Activated CD4-positive, alpha-beta memory T cell treated with anti-CD3 and anti-CD28 coated beads, Interleukin-2, amount 10 ng/mL, durations not matched to agents 7 days and 5 days (primary cell): ENCODE measurements around the gene SERPIND1. TPM values are rescaled to one million over a fixed set of nuclear protein-coding genes. Genes with fewer than 3 reads are reported as not detected.

Experiments
- CTCF ChIA-PET: fragments of 350-600 bp; sonication (Branson Sonifier 250); formaldehyde crosslinking; loops from one replicate; lab custom pipeline; 2021; ENCODE audit warnings: antibody characterized with exemption, inconsistent platforms; lab: Charles Lee
- POLR2A ChIA-PET: fragments of 350-600 bp; sonication (Branson Sonifier 250); formaldehyde crosslinking; loops from one replicate; lab custom pipeline; 2021; ENCODE audit warnings: antibody characterized with exemption; lab: Charles Lee
- DNase-seq: peaks from one replicate; pipeline ENCODE4 v3.0.0-alpha.2; 2020
- H3K27ac Mint-ChIP-seq: one replicate; pipeline ENCODE4 v1.8.0; 2021; ENCODE audit warnings: mild to moderate bottlenecking, mixed read lengths
- H3K27me3 Mint-ChIP-seq: one replicate; pipeline ENCODE4 v1.8.0; 2021; ENCODE audit warnings: mixed read lengths
- H3K36me3 Mint-ChIP-seq: one replicate; pipeline ENCODE4 v1.8.0; 2021; ENCODE audit warnings: low read depth, mixed read lengths
- H3K4me1 Mint-ChIP-seq: one replicate; pipeline ENCODE4 v1.8.0; 2021; ENCODE audit warnings: mixed read lengths
- H3K4me3 Mint-ChIP-seq: one replicate; pipeline ENCODE4 v1.8.0; 2021; ENCODE audit warnings: mild to moderate bottlenecking, mixed read lengths
- H3K9me3 Mint-ChIP-seq: one replicate; pipeline ENCODE4 v1.8.0; 2021; ENCODE audit warnings: mixed read lengths
- total RNA-seq, 2 experiments: library from RNA; stranded (reverse); gene quantifications; one replicate each; pipeline ENCODE4 v1.2.3, GENCODE V29; 2021

SERPIND1 gene
- total RNA-seq, 2 experiments from 2014 or later, result not detected

GRCh38 chr22:20741008-20741633 is 32.8 kb upstream of the SERPIND1 start:
- no peak overlapping the region for H3K27ac Mint-ChIP-seq
- H3K4me1 Mint-ChIP-seq, result peaks cover 7% of the 10 kb centered on the region
- DNase-seq, result no peak
- ChIA-PET CTCF (interaction anchor here (0.6 to 1.9 kb wide), 13 partner anchors 9 to 323 kb away, joined by 3 to 10 read pairs (median 3); no protein-coding TSS in a partner anchor), POLR2A (interaction anchor here (1.2 kb wide), 1 partner anchor 38 kb away, joined by 3 read pairs; no protein-coding TSS in a partner anchor)
- H3K27me3 Mint-ChIP-seq, result no peaks in the 10 kb centered on the region
- H3K36me3 Mint-ChIP-seq, result peaks cover 48% of the 10 kb centered on the region
- no peak overlapping the region for H3K4me3 Mint-ChIP-seq
- H3K9me3 Mint-ChIP-seq, result no peaks in the 10 kb centered on the region

GRCh38 chr22:20741634-20742581 is 32.0 kb upstream of the SERPIND1 start:
- no peaks in the 10 kb centered on the region for H3K27me3 Mint-ChIP-seq
- no peak overlapping the region for H3K27ac Mint-ChIP-seq
- H3K36me3 Mint-ChIP-seq, result peaks cover 44% of the 10 kb centered on the region
- CTCF ChIA-PET, result interaction anchor here (0.6 to 1.9 kb wide), 16 partner anchors 10 to 324 kb away, joined by 3 to 10 read pairs (median 3); no protein-coding TSS in a partner anchor
- H3K4me3 Mint-ChIP-seq, result no peak overlapping the region
- POLR2A ChIA-PET, result interaction anchor here (1.2 kb wide), 1 partner anchor 39 kb away, joined by 3 read pairs; no protein-coding TSS in a partner anchor
- peak; percentile 45 for DNase-seq
- H3K9me3 Mint-ChIP-seq, result no peaks in the 10 kb centered on the region
- H3K4me1 Mint-ChIP-seq, result peaks cover 7% of the 10 kb centered on the region

- H3K9me3 Mint-ChIP-seq, result no peaks in the 10 kb centered on the region
- H3K27ac Mint-ChIP-seq, result no peak overlapping the region
- POLR2A ChIA-PET, result no interaction called here
- H3K27me3 Mint-ChIP-seq, result no peaks in the 10 kb centered on the region
- H3K4me3 Mint-ChIP-seq, result no peak overlapping the region
- CTCF ChIA-PET, result interaction anchor here (0.9 to 1.9 kb wide), 8 partner anchors 10 to 140 kb away, joined by 3 to 8 read pairs (median 3); no protein-coding TSS in a partner anchor
- peaks cover 7% of the 10 kb centered on the region for H3K4me1 Mint-ChIP-seq
- peaks cover 44% of the 10 kb centered on the region for H3K36me3 Mint-ChIP-seq
- DNase-seq, result no peak
Observed at GRCh38 chr22:20742764-20743163, 31.1 kb upstream of the SERPIND1 start.

- peaks cover 35% of the 10 kb centered on the region for H3K36me3 Mint-ChIP-seq
- H3K4me1 Mint-ChIP-seq, result no peaks in the 10 kb centered on the region
- no peak for DNase-seq
- no peak overlapping the region for H3K4me3 Mint-ChIP-seq
- CTCF ChIA-PET, result no interaction called here
- no peaks in the 10 kb centered on the region for H3K27me3 Mint-ChIP-seq
- POLR2A ChIA-PET, result no interaction called here
- H3K27ac Mint-ChIP-seq, result no peak overlapping the region
- H3K9me3 Mint-ChIP-seq, result no peaks in the 10 kb centered on the region
Observed at GRCh38 chr22:20744456-20744855, 29.5 kb upstream of the SERPIND1 start.

- ChIA-PET CTCF (interaction anchor here (0.6 kb wide), 1 partner anchor 25 kb away, joined by 3 read pairs; no protein-coding TSS in a partner anchor), POLR2A (no interaction called here)
- no peak overlapping the region for H3K27ac Mint-ChIP-seq
- H3K27me3 Mint-ChIP-seq, result no peaks in the 10 kb centered on the region
- H3K4me3 Mint-ChIP-seq, result no peak overlapping the region
- DNase-seq, result no peak
- H3K9me3 Mint-ChIP-seq, result no peaks in the 10 kb centered on the region
- H3K4me1 Mint-ChIP-seq, result no peaks in the 10 kb centered on the region
- peaks cover 40% of the 10 kb centered on the region for H3K36me3 Mint-ChIP-seq
Observed at GRCh38 chr22:20745119-20745518, 28.8 kb upstream of the SERPIND1 start.

GRCh38 chr22:20746431-20747189 is 27.3 kb upstream of the SERPIND1 start:
- Mint-ChIP-seq H3K27me3 (no peaks in the 10 kb centered on the region), H3K36me3 (peaks cover 33% of the 10 kb centered on the region), H3K4me3 (no peak overlapping the region), H3K9me3 (no peaks in the 10 kb centered on the region), H3K27ac (no peak overlapping the region), H3K4me1 (no peaks in the 10 kb centered on the region)
- POLR2A ChIA-PET, result no interaction called here
- DNase-seq, result no peak
- CTCF ChIA-PET, result no interaction called here

- POLR2A ChIA-PET, result no interaction called here
- Mint-ChIP-seq H3K27ac (no peak overlapping the region), H3K4me3 (no peak overlapping the region), H3K9me3 (no peaks in the 10 kb centered on the region), H3K36me3 (peaks cover 26% of the 10 kb centered on the region), H3K4me1 (no peaks in the 10 kb centered on the region), H3K27me3 (no peaks in the 10 kb centered on the region)
- no peak for DNase-seq
- CTCF ChIA-PET, result no interaction called here
Observed at GRCh38 chr22:20747223-20747622, 26.7 kb upstream of the SERPIND1 start.

GRCh38 chr22:20748082-20748481 is 25.8 kb upstream of the SERPIND1 start:
- ChIA-PET CTCF (no interaction called here), POLR2A (no interaction called here)
- H3K27me3 Mint-ChIP-seq, result no peaks in the 10 kb centered on the region
- no peak for DNase-seq
- no peak overlapping the region for H3K4me3 Mint-ChIP-seq
- H3K9me3 Mint-ChIP-seq, result no peaks in the 10 kb centered on the region
- no peak overlapping the region for H3K27ac Mint-ChIP-seq
- H3K4me1 Mint-ChIP-seq, result no peaks in the 10 kb centered on the region
- peaks cover 22% of the 10 kb centered on the region for H3K36me3 Mint-ChIP-seq

- CTCF ChIA-PET, result no interaction called here
- POLR2A ChIA-PET, result no interaction called here
- DNase-seq, result no peak
- Mint-ChIP-seq H3K36me3 (peaks cover 23% of the 10 kb centered on the region), H3K27me3 (no peaks in the 10 kb centered on the region), H3K4me1 (no peaks in the 10 kb centered on the region), H3K27ac (no peak overlapping the region), H3K9me3 (no peaks in the 10 kb centered on the region), H3K4me3 (no peak overlapping the region)
Observed at GRCh38 chr22:20748731-20749428, 25.0 kb upstream of the SERPIND1 start.

- ChIA-PET POLR2A (no interaction called here), CTCF (no interaction called here)
- Mint-ChIP-seq H3K27me3 (no peaks in the 10 kb centered on the region), H3K36me3 (peaks cover 22% of the 10 kb centered on the region), H3K4me1 (no peaks in the 10 kb centered on the region), H3K9me3 (no peaks in the 10 kb centered on the region), H3K27ac (no peak overlapping the region), H3K4me3 (no peak overlapping the region)
- DNase-seq, result no peak
Observed at GRCh38 chr22:20749453-20749852, 24.5 kb upstream of the SERPIND1 start.

GRCh38 chr22:20750461-20751184 is 23.3 kb upstream of the SERPIND1 start:
- H3K27me3 Mint-ChIP-seq, result no peaks in the 10 kb centered on the region
- no peak overlapping the region for H3K4me3 Mint-ChIP-seq
- CTCF ChIA-PET, result interaction anchor here (0.6 kb wide), 1 partner anchor 253 kb away, joined by 3 read pairs; no protein-coding TSS in a partner anchor
- H3K27ac Mint-ChIP-seq, result no peak overlapping the region
- peaks cover 20% of the 10 kb centered on the region for H3K36me3 Mint-ChIP-seq
- POLR2A ChIA-PET, result no interaction called here
- H3K9me3 Mint-ChIP-seq, result no peaks in the 10 kb centered on the region
- H3K4me1 Mint-ChIP-seq, result no peaks in the 10 kb centered on the region
- DNase-seq, result no peak
